Activated CD8-positive, alpha-beta T cell treated with anti-CD3 and anti-CD28 coated beads for 36 hours (primary cell): ENCODE results near the gene SP9. TPM values are rescaled to one million over a fixed set of nuclear protein-coding genes. Genes with fewer than 3 reads are reported as not detected.

Experiments
- ATAC-seq: fragments of 200-7000 bp; cut with Tn5 transposase; one replicate; pipeline ENCODE4 v1.10.0; 2021; ENCODE audit warnings: mild to moderate bottlenecking, moderate library complexity
- CTCF ChIA-PET: fragments of 350-600 bp; sonication (Branson Sonifier 250); formaldehyde crosslinking; loops from one replicate; lab custom pipeline; 2021; ENCODE audit warnings: antibody characterized with exemption; lab: Charles Lee
- POLR2A ChIA-PET: fragments of 350-600 bp; sonication (Branson Sonifier 250); formaldehyde crosslinking; loops from one replicate; lab custom pipeline; 2021; ENCODE audit warnings: antibody characterized with exemption; lab: Charles Lee
- DNase-seq: peaks from one replicate; pipeline ENCODE4 v3.0.0-alpha.2; 2020
- H3K27ac Mint-ChIP-seq: one replicate; pipeline ENCODE4 v1.8.0; 2021; ENCODE audit warnings: mild to moderate bottlenecking, mixed read lengths
- H3K27me3 Mint-ChIP-seq: one replicate; pipeline ENCODE4 v1.8.0; 2021; ENCODE audit warnings: mixed read lengths
- H3K36me3 Mint-ChIP-seq: one replicate; pipeline ENCODE4 v1.8.0; 2021; ENCODE audit warnings: low read depth, mixed read lengths
- H3K4me1 Mint-ChIP-seq: one replicate; pipeline ENCODE4 v1.8.0; 2021; ENCODE audit warnings: low read depth, mixed read lengths
- H3K4me3 Mint-ChIP-seq: one replicate; pipeline ENCODE4 v1.8.0; 2021; ENCODE audit warnings: mild to moderate bottlenecking, moderate library complexity, mixed read lengths
- H3K9me3 Mint-ChIP-seq: one replicate; pipeline ENCODE4 v1.8.0; 2021; ENCODE audit warnings: mixed read lengths
- intact Hi-C: fragments of 100-400 bp; cut with micrococcal nuclease; formaldehyde crosslinking; loops from one replicate; pipeline ENCODE4 v1.10.0; 2022
- total RNA-seq, 2 experiments: library from RNA; stranded (reverse); gene quantifications; one replicate each; pipeline ENCODE4 v1.2.3, GENCODE V29; 2021
- TF ChIP-seq, protein P1 (sequence below): fragments of 200-600 bp; IDR thresholded peaks from one replicate; pipeline ENCODE4 v1.8.0; 2022; ENCODE audit warnings: antibody characterized with exemption, mild to moderate bottlenecking

The SP9 gene
- total RNA-seq, 2 experiments from 2014 or later = not detected

DNA sequence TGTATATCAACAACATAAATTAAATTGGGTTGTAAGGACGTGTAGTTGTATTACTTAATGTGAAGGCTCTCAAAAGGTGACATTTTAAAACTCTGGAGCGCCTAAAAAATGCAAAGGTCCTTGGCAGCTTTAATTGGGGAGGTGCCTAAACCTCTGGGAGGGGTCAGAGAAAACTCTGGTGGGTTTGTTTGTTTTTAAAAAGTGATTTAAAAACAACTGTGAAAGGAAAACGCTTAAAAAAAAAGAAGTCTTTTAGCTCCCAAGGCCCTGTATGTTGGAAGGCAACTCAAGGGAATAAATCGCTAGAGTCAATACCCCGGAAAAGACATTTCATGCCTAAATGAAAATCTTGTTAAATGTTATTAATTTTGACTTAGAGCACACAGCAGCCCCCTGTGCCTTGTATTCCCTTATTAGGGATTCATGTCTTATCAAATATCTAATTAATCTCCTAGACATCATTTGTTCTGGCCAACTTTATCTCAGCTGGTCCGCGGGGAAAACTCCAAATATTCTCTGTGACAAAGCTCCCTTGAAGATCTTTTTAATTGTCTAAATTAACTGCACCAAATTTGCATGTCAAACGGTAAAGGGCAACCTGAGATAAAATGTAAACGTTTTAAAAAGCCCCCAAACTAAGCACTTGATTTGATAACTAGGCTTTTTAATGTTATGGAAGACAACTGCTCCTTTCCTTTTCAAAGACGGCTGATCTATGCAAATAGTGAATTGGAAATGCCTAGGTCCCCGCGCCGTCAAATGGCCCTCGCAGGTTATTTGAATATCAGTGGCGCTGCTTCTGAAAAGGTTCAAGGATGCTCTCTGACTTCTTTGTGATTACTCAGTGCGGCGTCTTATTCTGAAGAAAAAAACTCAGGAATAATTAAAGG is 4.2 kb downstream of the SP9 start:
- no peak for ATAC-seq
- DNase-seq = no peak
- Mint-ChIP-seq H3K4me1 (peaks cover 35% of the 10 kb centered on the region), H3K4me3 (no peak overlapping the region), H3K27me3 (peaks cover 60% of the 10 kb centered on the region), H3K36me3 (no peaks in the 10 kb centered on the region), H3K27ac (no peak overlapping the region), H3K9me3 (no peaks in the 10 kb centered on the region)
- intact Hi-C loops = no loop called here
- CTCF ChIA-PET = interaction anchor here (0.6 to 1.1 kb wide), 2 partner anchors 10 to 22 kb away, joined by 3 to 4 read pairs; no protein-coding TSS in a partner anchor
- POLR2A ChIA-PET = no interaction called here
- TF ChIP-seq, protein P1, sequence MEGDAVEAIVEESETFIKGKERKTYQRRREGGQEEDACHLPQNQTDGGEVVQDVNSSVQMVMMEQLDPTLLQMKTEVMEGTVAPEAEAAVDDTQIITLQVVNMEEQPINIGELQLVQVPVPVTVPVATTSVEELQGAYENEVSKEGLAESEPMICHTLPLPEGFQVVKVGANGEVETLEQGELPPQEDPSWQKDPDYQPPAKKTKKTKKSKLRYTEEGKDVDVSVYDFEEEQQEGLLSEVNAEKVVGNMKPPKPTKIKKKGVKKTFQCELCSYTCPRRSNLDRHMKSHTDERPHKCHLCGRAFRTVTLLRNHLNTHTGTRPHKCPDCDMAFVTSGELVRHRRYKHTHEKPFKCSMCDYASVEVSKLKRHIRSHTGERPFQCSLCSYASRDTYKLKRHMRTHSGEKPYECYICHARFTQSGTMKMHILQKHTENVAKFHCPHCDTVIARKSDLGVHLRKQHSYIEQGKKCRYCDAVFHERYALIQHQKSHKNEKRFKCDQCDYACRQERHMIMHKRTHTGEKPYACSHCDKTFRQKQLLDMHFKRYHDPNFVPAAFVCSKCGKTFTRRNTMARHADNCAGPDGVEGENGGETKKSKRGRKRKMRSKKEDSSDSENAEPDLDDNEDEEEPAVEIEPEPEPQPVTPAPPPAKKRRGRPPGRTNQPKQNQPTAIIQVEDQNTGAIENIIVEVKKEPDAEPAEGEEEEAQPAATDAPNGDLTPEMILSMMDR = no peak

DNA sequence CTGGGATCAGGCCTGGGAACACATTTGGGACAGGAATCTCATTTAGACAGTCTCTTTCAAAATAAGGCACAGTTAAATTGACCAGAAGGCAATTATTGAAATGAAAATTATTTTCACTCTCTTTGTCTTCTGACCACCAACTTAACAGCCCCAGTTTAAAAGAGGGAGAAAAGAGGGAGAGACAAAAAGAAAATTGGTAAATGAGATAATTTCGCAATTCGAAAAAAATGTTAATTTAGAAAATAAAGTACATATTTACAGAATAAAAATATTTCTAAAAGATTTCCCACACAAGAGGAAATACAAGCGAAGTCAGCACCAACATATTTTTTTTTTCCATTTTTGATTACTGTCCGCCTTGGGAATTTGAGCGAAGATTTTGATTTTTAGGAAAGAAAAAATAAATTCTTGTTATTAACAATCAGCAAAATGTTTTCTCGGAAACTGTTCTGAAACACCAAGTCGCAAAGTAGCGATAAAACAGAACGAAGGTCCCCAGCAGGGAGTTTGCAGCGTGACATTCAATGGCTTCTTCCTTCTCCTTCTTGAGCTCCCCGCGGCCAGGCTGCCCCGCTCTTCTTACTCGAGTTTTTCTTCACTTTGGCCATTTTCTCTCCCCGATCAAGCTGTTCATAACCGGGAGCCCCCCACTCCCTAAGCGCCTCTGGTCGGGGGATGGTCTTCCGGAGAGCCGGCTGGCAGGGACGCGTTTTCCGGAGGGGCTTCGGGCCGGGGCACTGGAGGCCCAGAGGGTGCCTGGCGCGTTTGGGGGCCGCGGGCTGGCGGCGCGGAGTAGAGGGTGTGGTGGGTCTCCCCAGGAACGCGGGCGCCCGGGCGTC is 5.0 kb downstream of the SP9 start:
- peaks cover 34% of the 10 kb centered on the region for H3K4me1 Mint-ChIP-seq
- H3K36me3 Mint-ChIP-seq = no peaks in the 10 kb centered on the region
- H3K9me3 Mint-ChIP-seq = no peaks in the 10 kb centered on the region
- ATAC-seq (no peak), DNase-seq (no peak)
- POLR2A ChIA-PET = interaction anchor here (0.7 to 1.0 kb wide), 2 partner anchors 10 to 91 kb away, joined by 3 read pairs; partner anchors contain the start of gene OLA1
- CTCF ChIA-PET = interaction anchor here (0.8 to 2.9 kb wide), 4 partner anchors 9 to 588 kb away, joined by 3 to 36 read pairs (median 21); no protein-coding TSS in a partner anchor
- no peak overlapping the region for H3K27ac Mint-ChIP-seq
- TF ChIP-seq, protein P1 = no peak
- intact Hi-C loops = loop anchor here (5.0 to 10.0 kb wide), 3 partner anchors 202 to 937 kb away; partner anchors contain the start of gene SP3
- H3K4me3 Mint-ChIP-seq = no peak overlapping the region
- peaks cover 62% of the 10 kb centered on the region for H3K27me3 Mint-ChIP-seq

DNA sequence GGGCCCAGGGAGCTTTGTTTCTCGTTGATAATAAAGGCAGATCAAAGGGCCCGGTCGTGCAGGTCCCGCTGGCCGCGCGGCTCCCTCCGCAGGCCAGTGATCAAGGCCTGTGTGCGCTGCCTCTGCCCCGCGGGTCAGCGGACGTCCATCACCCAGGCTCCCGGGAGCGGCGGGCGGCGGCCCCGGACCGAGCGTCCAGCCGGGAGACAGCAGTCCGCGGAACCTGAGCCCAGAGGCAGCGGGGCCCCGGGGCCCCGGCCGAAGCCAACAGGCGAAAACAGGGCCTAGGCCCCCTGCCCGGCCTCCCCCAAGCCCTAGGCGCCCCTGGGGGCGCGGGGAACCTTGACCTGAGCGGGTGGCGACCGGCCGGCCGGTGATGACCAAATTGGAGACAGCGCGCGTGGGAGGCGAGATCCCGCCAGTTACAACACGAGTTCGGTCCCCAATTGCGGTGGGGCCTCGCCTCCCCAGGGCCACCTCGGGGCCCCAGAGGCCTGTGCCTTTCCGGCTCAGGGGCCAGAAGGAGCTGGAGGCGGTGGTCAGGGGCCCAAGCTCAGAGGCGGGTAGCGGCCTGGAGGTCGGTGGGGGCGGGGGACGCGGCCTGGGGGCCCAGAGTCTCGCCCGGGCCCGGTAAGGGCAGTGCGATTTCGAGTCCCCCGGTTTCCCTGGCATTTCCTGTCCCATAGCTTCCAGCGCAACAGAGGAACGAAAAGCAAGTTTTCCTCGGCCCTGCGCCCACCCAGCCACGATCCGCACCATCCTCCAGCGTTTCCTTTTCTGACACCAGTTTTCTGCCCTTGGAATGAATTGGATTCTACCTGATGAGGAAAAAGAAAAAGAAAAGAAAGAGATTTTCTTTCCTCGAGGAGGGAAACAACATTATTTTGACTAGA is 5.9 kb downstream of the SP9 start:
- Mint-ChIP-seq H3K27ac (no peak overlapping the region), H3K27me3 (peaks cover 64% of the 10 kb centered on the region), H3K36me3 (no peaks in the 10 kb centered on the region), H3K9me3 (no peaks in the 10 kb centered on the region), H3K4me3 (peak overlapping the region; percentile 10), H3K4me1 (peaks cover 29% of the 10 kb centered on the region)
- no peak for DNase-seq
- intact Hi-C loops = loop anchor here (5.0 to 10.0 kb wide), 3 partner anchors 203 to 938 kb away; partner anchors contain the start of gene SP3
- TF ChIP-seq, protein P1 = no peak
- no peak for ATAC-seq
- POLR2A ChIA-PET = interaction anchor here (0.7 to 1.5 kb wide), 3 partner anchors 11 to 101 kb away, joined by 3 read pairs; partner anchors contain the start of gene OLA1
- CTCF ChIA-PET = interaction anchor here (0.7 to 2.9 kb wide), 50 partner anchors 10 to 1756 kb away, joined by 3 to 36 read pairs (median 4); partner anchors contain the start of gene OLA1

DNA sequence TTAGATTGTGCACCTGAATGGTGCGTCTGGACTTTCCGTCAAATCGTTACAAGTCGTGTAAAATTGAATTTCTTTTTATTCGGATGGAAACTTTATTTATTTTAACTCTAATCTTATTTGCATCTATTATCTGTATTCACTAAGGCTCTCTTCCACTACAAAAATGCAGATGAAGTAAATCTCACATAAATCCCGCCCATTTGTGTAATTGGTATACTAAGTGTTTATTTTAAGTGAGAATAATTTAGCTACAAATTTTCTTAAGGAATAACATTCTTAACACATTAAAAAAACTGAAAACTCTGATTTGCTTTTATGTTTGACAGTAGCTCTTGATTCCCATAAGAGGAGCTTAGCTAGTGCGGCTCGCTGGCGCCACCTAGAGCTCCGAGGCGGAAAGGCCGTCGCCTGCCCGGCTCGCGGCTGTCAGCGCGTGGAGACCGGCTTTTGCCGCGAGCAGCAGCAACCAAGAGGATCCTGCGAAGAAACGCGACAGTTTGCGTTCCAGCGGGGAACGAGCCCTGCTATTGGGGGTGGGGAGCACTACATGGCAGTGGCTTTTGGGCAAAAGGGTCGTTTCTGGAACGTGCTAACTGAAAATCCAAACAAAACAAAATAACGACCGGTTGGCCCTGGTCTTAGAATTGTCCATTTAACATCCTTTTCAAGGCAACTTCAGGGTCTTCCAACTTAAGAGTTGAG is 6.7 kb downstream of the SP9 start:
- Mint-ChIP-seq H3K27ac (no peak overlapping the region), H3K4me1 (peaks cover 29% of the 10 kb centered on the region), H3K4me3 (peak overlapping the region; percentile 60), H3K9me3 (no peaks in the 10 kb centered on the region), H3K36me3 (no peaks in the 10 kb centered on the region), H3K27me3 (peaks cover 63% of the 10 kb centered on the region)
- intact Hi-C loops = loop anchor here (5.0 to 10.0 kb wide), 3 partner anchors 204 to 939 kb away; partner anchors contain the start of gene SP3
- DNase-seq (peak; percentile 92), ATAC-seq (peak; percentile 70)
- TF ChIP-seq, protein P1 = peak; percentile 98
- ChIA-PET POLR2A (interaction anchor here (1.0 to 1.5 kb wide), 2 partner anchors 12 to 102 kb away, joined by 3 read pairs; no protein-coding TSS in a partner anchor), CTCF (interaction anchor here (0.7 to 2.9 kb wide), 50 partner anchors 9 to 1755 kb away, joined by 3 to 36 read pairs (median 4); partner anchors contain the start of gene OLA1)
